Coronary artery (tissue), 2 donors: ENCODE measurements around the gene TXNL1.

Experiments
- DNase-seq: peaks from one replicate; pipeline ENCODE4 v3.0.0-alpha.2; 2017; ENCODE audit warnings: low spot score
- H3K27ac ChIP-seq, 2 donors: fragments of 200-600 bp; sonication (generic); one replicate each; pipeline ENCODE4 v1.5.1; 2016 to 2019
- H3K4me3 ChIP-seq: fragments of 200-600 bp; sonication (generic); 2 replicates; pipeline ENCODE4 v1.5.1; 2016; ENCODE audit warnings: mild to moderate bottlenecking, moderate library complexity
- TF ChIP-seq, protein P1 (sequence below): fragments of 200-600 bp; sonication (generic); IDR thresholded peaks from one replicate; pipeline ENCODE4 v1.5.1; 2019; ENCODE audit warnings: antibody characterized with exemption

TXNL1 gene

GRCh38 chr18:56635007-56635406, 3.4 kb downstream of the TXNL1 start:
- TF ChIP-seq, protein P1, sequence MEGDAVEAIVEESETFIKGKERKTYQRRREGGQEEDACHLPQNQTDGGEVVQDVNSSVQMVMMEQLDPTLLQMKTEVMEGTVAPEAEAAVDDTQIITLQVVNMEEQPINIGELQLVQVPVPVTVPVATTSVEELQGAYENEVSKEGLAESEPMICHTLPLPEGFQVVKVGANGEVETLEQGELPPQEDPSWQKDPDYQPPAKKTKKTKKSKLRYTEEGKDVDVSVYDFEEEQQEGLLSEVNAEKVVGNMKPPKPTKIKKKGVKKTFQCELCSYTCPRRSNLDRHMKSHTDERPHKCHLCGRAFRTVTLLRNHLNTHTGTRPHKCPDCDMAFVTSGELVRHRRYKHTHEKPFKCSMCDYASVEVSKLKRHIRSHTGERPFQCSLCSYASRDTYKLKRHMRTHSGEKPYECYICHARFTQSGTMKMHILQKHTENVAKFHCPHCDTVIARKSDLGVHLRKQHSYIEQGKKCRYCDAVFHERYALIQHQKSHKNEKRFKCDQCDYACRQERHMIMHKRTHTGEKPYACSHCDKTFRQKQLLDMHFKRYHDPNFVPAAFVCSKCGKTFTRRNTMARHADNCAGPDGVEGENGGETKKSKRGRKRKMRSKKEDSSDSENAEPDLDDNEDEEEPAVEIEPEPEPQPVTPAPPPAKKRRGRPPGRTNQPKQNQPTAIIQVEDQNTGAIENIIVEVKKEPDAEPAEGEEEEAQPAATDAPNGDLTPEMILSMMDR, result no peak
- H3K4me3 ChIP-seq, result no peak overlapping the region
- no peak overlapping the region for H3K27ac ChIP-seq
- DNase-seq, result no peak

DNA sequence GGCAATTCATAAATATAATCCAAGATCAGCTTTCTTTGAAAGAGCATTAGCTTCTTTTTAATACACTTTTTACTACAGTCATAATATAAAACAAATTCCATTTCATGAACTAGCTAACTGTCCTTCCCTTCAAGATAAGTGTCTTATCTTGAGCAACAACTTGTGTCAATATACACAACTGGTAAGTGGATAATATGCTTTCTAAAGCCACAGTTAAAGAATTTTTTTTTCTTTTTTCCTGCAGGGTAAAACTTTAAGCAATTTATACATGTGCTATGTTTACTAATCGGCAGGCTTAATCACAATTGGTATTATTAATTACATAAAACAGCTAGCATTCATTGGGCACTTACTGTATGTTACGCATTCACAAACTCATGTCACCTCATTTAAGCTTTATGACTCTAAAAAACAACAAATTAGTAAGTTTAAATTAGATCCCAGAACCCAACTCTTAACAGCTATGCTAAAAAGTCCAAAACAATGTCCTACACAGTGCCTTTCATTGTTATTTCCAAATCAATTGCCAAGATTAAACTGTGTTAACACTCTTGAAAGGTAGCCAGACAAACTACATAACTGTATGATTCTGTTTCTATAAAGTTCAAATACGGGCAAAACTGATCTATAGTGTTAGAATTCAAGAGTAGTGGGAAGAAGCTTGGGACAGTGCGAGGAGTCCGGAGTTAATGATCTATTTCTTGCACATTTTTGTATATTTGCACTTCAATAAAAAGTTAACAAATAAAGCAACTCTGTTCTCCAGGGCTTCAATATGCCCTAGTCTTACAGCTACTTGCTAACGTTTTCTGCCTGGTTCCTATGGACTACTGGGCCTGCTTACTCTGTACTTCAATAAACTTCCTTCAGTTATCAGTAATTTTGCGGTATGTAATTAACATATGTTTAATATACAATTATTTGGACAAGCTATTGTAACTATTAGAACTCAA, 6.0 kb downstream of the TXNL1 start:
- H3K27ac ChIP-seq, result no peak overlapping the region
- H3K4me3 ChIP-seq, result no peak overlapping the region
- TF ChIP-seq, protein P1, result no peak
- DNase-seq, result no peak

DNA sequence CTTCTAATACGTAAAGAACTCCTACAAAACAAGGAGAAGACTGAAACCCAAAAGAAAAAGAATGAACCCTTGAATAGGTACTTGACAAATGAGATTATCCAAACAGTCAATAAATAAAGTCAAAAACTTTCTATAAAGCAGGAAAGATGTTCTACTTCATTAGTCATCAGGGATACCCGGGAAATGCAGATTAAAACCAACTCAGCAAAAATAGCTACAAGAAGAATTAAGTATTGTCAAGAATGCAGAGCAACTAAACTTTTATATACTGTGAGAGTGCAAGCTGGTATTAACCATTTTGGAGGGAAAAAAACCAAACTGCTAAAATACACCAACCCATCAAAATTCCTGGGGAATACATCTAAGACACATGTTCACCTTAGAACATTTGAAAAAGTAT, 10.4 kb downstream of the TXNL1 start:
- no peak for DNase-seq
- TF ChIP-seq, protein P1, result no peak
- Histone ChIP-seq H3K27ac (no peak overlapping the region), H3K4me3 (no peak overlapping the region)

DNA sequence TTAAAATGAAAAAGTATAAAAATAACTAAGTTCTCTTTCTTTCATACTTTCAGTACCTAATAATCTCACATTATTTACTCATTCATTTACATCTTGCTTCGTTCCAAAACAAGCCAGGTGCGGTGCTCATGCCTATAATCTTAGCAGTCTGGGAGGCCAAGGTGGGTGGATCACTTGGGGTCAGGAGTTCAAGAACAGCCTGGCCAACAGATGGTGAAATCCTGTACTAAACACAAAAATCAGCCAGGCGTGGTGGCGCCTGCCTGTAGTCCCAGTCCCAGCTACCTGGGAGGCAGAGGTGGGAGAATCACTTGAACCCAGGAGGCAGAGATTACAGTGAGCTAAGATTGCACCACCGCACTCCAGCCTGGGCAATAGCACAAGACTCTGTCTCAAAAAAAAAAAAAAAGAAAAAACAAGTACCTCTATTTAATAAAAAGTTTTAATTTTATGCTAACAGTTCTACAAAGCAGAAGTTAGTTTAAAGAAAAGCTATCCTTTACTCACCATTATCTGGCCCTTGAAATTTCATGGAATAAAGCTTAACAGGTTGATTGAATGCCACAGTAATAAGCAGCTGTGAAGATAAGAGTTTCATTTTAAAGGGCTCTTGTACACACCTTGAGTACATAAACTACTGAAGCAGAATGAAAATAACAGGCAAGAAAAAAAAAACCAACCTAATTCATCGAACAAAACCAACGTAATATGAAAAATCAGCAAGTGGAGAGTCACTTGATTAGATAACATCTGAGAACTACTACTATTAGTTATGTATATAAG, 22.5 kb downstream of the TXNL1 start:
- H3K27ac ChIP-seq, result no peak overlapping the region
- DNase-seq, result no peak
- TF ChIP-seq, protein P1, result no peak
- H3K4me3 ChIP-seq, result no peak overlapping the region

DNA sequence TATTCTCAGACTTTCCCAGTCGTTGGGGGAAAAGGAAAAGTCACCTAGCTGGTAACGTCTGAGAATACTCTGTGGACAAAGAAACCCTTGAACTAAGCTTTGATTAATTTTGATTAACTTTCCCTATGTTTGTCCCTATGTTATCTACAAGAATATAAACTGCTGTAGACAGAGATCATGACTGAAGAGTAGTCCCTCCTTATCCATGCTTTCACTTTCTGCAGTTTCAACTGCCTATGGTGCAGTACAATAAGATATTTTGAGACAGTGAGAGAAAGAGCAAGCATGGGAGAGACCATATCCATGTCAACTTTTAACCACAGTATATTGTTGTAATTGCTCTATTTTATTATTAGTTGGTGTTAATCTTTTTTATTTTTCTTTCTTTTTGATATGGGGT, 31.8 kb downstream of the TXNL1 start:
- TF ChIP-seq, protein P1, result no peak
- H3K4me3 ChIP-seq, result no peak overlapping the region
- no peak overlapping the region for H3K27ac ChIP-seq
- DNase-seq, result no peak

DNA sequence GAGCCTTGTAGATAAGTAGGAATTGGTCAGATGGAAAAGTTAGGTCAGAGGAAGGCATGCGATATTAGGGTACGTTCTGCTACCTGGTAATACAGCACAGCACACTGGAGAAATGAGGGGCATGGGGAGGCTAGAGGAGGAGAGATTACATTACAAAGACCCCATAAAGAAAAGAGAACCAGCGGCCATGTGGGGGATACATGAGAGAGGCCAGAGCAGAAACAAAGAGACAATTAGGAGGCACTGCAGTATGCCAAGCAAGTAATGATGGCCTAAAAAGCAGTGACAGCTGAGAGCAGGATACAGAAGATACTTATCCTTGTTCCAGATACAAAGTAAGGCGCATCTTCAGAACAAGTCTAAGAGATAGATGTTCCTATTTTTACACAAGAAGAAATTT, 40.0 kb downstream of the TXNL1 start:
- H3K4me3 ChIP-seq, result no peak overlapping the region
- no peak overlapping the region for H3K27ac ChIP-seq
- TF ChIP-seq, protein P1, result no peak
- DNase-seq, result no peak
